ENCODE data around the gene XAB2.
"Not testable (repeated sequence)": the region's sequence is repeated elsewhere in the genome, so short reads cannot be mapped to it uniquely, and the experiment has no call there.

Gene XAB2

DNA sequence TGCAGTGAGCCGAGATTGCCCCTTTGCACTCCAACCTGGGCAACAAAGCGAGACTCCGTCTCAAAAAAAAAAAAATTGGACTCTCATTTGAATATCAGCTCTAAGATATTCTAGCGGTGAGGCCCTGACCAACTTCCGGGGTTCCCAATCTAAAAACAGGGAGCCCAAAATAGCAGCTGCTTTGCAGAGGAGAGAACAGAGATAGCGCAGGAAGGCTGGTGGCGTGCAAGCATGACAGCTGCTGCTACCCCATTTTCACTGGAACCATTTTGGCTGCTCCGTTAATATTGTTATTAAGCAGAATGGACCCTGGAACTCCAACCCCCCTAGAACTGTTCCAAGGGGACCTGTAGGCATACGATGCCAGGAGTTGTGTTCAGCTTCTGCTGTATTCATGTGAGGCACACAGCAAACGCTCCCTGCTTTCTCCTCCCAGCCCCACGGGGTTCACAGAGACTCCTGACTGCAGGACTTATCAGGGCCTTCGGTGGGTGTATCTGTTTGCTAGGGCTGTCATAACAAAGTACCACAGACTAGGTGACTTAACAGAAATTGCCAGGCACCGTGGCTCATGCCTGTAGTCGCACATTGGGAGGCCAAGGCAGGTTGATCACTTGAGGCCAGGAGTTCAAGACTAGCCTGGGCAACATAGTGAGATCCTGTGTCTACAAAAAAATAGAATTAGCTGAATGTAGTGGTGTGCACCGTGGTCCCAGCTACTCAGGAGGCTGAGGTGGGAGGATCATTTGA is 19.1 kb upstream of the XAB2 start:
- no peak for DNase-seq

DNA sequence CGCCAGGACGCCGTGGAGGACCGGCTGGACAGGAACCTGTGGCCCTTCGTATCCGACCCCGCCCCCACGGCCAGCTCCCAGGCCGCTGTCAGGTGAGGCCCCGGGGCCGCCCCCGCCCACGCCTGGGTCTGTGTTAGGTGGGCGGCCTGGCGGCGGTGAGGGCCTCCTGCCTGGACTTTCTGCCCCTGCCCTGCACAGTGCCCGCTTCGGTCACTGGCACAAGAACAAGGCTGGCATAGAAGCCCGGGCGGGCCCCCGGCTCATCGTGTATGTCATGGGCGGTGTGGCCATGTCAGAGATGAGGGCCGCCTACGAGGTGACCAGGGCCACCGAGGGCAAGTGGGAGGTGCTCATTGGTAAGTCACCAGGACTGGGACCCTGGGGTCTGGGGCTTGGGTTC is 17.8 kb upstream of the XAB2 start:
- DNase-seq = no peak

- DNase-seq = no peak
These were observed 17.0 kb upstream of the XAB2 start for GRCh38 chr19:7646426-7646700.

GRCh38 chr19:7645656-7646425 is 16.5 kb upstream of the XAB2 start:
- DNase-seq = no peak

GRCh38 chr19:7645163-7645562 is 15.8 kb upstream of the XAB2 start:
- DNase-seq = no peak

DNA sequence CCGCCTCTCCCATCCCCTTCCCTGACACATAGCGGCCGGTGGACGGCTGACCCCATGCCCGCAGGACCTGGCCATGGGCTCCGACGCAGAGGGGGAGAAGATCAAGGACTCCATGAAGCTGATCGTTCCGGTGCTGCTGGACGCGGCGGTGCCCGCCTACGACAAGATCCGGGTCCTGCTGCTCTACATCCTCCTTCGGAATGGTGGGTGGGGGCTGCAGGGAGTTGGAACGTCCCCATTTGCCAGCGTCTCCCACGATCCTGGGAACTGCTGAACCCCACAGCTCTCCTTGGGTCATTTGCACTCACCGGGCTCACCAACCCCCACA is 15.2 kb upstream of the XAB2 start:
- no peak for DNase-seq

GRCh38 chr19:7643629-7644549 is 14.5 kb upstream of the XAB2 start:
- DNase-seq = not testable (repeated sequence)

DNA sequence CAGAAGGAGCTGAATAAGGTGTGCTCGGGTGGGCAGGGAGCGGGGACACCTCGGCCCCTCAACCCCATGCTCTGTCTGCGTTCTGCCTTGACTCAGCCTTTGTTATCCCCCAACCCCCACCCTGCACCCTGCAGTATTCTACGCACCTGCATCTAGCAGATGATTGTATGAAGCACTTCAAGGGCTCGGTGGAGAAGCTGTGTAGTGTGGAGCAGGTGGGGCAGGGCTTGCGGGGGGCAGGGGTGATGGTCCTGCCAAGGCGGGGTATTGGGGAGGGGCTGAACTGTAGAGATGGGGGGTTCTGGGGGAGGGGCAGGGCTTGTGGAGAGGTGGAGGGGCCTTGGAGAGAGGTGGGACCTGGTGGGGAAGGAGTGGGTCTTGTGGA is 13.7 kb upstream of the XAB2 start:
- DNase-seq = no peak

DNA sequence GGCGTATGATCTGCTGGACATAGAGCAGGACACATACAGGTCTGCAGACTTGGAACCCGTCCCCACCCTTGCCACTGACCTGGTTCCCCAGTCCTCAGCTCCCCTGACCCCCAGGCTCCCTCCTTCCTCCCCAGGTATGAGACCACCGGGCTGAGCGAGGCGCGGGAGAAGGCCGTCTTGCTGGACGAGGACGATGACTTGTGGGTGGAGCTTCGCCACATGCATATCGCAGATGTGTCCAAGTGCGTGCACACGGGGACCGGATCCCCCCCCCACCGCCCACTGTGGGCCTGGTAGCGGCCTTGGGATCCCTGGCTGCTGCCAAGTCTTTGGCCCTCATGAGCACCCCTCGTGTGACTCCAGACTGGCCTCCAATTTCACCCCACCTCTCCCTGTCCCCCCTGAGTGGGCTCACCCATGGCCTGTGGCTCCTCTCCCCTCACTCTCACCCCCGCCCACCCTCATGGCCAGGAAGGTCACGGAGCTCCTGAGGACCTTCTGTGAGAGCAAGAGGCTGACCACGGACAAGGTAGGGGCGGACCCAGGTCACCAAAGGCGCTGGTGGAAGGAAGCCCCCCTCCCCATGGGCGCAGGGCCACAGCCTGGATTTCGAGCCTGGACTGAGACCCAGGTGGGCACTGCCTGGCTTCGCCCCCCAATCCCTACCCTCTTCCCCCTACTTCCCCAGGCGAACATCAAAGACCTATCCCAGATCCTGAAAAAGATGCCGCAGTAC is 13.1 kb upstream of the XAB2 start:
- no peak for DNase-seq

- no peak for DNase-seq
These were observed 12.2 kb upstream of the XAB2 start for GRCh38 chr19:7641290-7642276.

DNA sequence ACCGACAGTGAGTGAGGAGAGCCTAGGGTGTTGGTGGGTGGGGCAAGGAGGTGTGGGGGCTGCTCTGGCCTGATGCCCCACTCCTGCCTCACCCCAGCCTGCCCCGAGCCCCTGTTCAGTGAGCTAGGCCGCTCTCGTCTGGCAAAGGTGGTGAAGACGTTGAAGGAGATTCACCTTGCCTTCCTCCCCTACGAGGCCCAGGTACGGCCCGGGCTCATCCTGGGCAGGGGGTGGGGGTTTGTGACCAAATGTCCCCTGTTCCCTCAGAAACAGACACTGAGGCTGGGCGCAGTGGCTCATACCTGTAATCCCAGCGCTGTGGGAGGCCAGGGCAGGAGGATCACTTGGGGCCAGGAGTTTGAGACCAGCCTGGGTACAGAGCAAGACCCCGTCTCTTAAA is 11.5 kb upstream of the XAB2 start:
- DNase-seq = no peak

- no peak for DNase-seq
These were observed 10.6 kb upstream of the XAB2 start for GRCh38 chr19:7639863-7640348.

DNA sequence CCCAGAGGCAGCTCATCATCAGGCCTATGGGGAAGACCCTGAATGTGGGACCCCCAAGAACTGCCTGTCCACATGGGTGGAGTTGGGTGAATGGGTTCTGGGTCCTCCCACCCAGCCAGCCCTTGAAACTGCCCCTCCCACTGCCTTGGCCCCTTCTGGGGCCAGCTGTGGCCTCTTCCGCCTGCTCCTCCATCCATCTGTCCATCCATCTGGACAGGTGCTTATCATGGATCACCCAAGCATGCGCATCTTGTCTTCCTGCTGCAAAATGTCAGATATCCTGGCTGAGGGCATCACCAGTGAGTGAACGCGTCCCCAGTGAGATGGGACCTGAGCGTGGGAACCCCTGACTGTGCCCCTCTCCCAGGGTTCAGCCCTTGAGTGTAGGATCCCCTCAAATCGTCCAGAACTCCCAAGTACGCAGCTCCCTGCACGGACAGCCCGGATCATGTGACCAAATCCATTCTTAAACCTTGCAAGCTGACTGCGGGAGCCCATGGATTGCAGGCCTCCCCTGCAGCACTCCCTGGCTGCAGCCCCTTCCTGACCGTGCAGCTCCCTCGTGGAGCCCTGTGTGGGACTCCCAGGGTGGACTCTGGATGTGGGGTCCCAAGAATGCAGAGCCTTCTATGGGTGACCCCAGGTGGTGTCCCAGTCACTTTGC is 9.6 kb upstream of the XAB2 start:
- DNase-seq = no peak

- peak; percentile 72 for DNase-seq
These were observed 8.3 kb upstream of the XAB2 start for GRCh38 chr19:7637374-7638256.

DNA sequence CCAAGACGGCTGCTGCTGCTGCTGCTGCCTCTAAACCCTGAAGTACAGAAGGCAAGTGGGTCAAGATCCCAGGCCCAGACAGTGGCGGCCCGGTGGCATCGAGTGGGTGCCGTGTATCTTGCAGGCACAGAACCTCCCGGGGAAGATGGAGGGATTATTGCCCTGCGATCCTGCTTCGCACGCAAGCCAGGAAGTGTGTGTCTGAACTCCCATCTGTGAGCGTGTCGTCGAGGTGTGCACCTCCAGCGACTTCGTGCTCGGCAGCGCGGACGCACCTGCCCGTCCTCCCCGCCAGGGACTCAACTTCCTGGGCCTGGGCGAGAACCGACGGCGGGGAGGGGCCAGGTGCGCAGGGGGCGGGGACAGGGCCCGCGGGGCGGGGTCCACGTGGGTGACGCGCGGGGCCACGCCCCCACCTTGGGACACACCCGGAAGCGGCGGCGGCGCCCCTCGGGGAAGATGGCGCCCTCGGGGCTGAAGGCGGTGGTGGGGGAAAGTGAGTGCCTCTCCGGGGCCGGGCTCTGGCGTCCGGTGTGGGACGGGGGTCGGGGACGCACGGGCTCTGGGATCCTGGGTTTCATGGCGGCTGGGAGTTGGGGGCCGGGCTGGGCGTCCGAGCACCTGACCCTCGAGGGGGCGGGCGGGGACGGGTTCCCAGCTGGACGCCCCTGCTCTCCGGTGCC is 7.5 kb upstream of the XAB2 start, which contains the start of gene STXBP2:
Gene STXBP2, plus strand, starts transcription at position 420 of the 683 bp plus-strand sequence. Its CDS starts 40 bp downstream, at position 460.
- peak; percentile 97 for DNase-seq

DNA sequence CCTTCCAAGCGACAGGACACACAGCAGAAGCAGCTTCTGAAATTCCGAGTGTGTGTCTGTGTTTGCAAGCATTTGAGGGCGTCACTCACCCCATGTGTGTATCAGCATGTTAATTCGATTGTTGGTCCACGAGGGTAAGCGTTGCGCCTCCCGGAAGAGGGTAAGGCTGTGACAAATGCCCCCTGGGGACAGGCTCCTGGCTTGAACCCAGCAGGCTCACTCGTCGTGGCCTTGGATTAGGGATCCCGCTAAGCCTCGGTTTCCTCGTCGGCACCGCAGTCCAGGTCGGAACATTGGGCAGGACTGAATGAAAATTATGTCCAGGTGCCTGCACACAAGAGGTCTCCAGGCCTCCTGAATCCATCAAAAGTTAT is 7.0 kb upstream of the XAB2 start:
- no peak for DNase-seq

- no peak for DNase-seq
These were observed 6.3 kb upstream of the XAB2 start for GRCh38 chr19:7635670-7636069.

GRCh38 chr19:7633698-7634097 is 4.4 kb upstream of the XAB2 start, which contains the start of gene PCP2:
Gene PCP2, minus strand, starts transcription at chr19:7633719. Its CDS starts 262 bp downstream, at chr19:7633457.
- no peak for DNase-seq

All from activated effector memory CD4-positive, alpha-beta T cell treated with anti-CD3 and anti-CD28 coated beads, Interleukin-2, amount 50 U/mL, for 16 hours (primary cell).